ENCODE results near the gene C5orf46. TPM values are rescaled to one million over a fixed set of nuclear protein-coding genes. Genes with fewer than 3 reads are reported as not detected.

The C5orf46 gene
- total RNA-seq, 1 donor from 2014 or later, result 22.6 TPM

DNA sequence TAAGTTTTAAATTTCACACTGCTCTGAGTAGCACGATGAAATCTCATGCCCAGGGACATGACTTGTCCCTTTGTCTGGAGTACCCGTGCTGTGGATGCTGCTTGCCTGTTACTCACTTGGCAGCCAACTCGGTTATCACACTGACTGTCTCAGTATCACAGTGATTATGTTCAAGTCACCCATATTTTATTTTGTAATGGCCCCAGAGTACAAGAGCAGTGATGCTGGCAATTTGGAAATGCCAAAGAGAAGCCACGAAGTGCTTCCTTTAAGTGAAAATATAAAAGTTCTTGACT lies 50.6 kb downstream of the C5orf46 start:
- TF ChIP-seq, protein P1, sequence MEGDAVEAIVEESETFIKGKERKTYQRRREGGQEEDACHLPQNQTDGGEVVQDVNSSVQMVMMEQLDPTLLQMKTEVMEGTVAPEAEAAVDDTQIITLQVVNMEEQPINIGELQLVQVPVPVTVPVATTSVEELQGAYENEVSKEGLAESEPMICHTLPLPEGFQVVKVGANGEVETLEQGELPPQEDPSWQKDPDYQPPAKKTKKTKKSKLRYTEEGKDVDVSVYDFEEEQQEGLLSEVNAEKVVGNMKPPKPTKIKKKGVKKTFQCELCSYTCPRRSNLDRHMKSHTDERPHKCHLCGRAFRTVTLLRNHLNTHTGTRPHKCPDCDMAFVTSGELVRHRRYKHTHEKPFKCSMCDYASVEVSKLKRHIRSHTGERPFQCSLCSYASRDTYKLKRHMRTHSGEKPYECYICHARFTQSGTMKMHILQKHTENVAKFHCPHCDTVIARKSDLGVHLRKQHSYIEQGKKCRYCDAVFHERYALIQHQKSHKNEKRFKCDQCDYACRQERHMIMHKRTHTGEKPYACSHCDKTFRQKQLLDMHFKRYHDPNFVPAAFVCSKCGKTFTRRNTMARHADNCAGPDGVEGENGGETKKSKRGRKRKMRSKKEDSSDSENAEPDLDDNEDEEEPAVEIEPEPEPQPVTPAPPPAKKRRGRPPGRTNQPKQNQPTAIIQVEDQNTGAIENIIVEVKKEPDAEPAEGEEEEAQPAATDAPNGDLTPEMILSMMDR (IDR thresholded peaks at IDR 0.05; ENCODE audit: insufficient read depth, low read depth, low read length), result no peak
- TF ChIP-seq EZH2 (IDR thresholded peaks at IDR 0.05; ENCODE audit: insufficient read depth, low read length), result no peak
- Mint-ChIP-seq H3K27me3 (ENCODE audit: low read depth, unreplicated experiment) (peaks cover 2% of the 10 kb centered on the region), H3K4me3 (ENCODE audit: unreplicated experiment) (no peak overlapping the region), H3K4me1 (ENCODE audit: low read depth, unreplicated experiment) (no peaks in the 10 kb centered on the region), H3K9me3 (ENCODE audit: unreplicated experiment) (no peaks in the 10 kb centered on the region), H3K36me3 (ENCODE audit: low read depth, unreplicated experiment) (no peaks in the 10 kb centered on the region), H3K27ac (ENCODE audit: unreplicated experiment) (no peak overlapping the region)
- Histone ChIP-seq H3K79me2 (ENCODE audit: insufficient read depth, low read length) (no peaks in the 10 kb centered on the region), H4K20me1 (ENCODE audit: insufficient read depth, low read length) (no peaks in the 10 kb centered on the region), H3K27ac (ENCODE audit: low read depth, low read length) (no peak overlapping the region), H3K9ac (ENCODE audit: low read length) (no peak overlapping the region), H2AFZ (ENCODE audit: low read depth, low read length) (no peak overlapping the region), H3K4me1 (ENCODE audit: insufficient read depth, low read length) (no peaks in the 10 kb centered on the region), H3K9me3 (ENCODE audit: insufficient read depth, low read depth, low read length) (peaks cover 3% of the 10 kb centered on the region), H3K36me3 (ENCODE audit: insufficient read depth, low read length) (no peaks in the 10 kb centered on the region), H3K4me3 (ENCODE audit: insufficient read depth, low read depth, low read length) (no peak overlapping the region), H3K27me3 (ENCODE audit: insufficient read depth, low read length) (no peaks in the 10 kb centered on the region), H3K4me2 (ENCODE audit: low read length) (no peak overlapping the region)
- DNase-seq (ENCODE audit: low read depth), result no peak
- no peak for FAIRE-seq

DNA sequence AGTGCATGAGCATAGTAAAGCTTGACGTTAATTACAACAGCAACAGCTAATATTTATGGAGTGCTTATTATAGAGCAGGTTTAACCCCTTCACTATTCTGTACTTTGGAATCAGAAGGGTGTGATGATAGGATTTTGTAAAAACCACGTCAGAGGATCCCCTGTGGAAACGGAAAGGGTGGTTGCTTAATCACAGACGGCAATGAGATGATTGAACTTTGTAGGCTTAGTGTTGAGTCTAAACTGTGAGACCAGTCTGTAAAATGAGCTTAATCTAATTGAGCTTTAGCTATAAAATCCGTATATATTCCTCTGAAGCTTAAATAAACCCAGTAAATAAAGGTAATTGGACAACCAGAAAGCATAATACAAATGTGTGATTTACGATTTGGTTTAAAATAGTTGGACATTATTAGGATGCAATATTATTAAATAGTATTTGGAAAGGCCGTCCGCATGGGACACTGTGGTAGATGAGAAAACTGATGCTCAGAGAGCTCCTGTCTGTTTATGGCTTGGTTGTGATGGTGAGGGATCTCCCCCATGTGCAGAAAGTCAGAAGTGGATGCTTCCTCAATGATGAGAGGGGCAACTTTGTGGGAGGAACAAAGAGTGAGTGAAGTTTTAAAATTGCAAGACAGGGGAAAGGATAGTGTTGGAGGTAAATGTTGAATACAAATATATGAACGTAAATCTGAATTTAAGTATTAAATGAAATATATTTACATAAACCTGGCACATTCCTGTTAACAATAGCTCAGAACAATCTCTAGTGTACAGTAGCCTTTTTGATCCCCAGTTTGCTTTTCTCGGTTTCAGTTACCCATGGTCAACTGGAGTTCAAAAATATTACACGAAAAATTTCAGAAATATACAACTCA lies 51.2 kb downstream of the C5orf46 start:
- Mint-ChIP-seq H3K27ac (ENCODE audit: unreplicated experiment) (no peak overlapping the region), H3K9me3 (ENCODE audit: unreplicated experiment) (no peaks in the 10 kb centered on the region), H3K4me3 (ENCODE audit: unreplicated experiment) (no peak overlapping the region), H3K4me1 (ENCODE audit: low read depth, unreplicated experiment) (no peaks in the 10 kb centered on the region), H3K27me3 (ENCODE audit: low read depth, unreplicated experiment) (peaks cover 2% of the 10 kb centered on the region), H3K36me3 (ENCODE audit: low read depth, unreplicated experiment) (no peaks in the 10 kb centered on the region)
- H3K4me3 ChIP-seq (ENCODE audit: insufficient read depth, low read depth, low read length), result no peak overlapping the region
- H3K4me2 ChIP-seq (ENCODE audit: low read length), result no peak overlapping the region
- H3K79me2 ChIP-seq (ENCODE audit: insufficient read depth, low read length), result no peaks in the 10 kb centered on the region
- FAIRE-seq (no peak), DNase-seq (ENCODE audit: low read depth) (no peak)
- no peak overlapping the region for H2AFZ ChIP-seq (ENCODE audit: low read depth, low read length)
- TF ChIP-seq, protein P1 (IDR thresholded peaks at IDR 0.05; ENCODE audit: insufficient read depth, low read depth, low read length), result no peak
- no peak for TF ChIP-seq EZH2 (IDR thresholded peaks at IDR 0.05; ENCODE audit: insufficient read depth, low read length)
- no peak overlapping the region for H3K9ac ChIP-seq (ENCODE audit: low read length)
- no peaks in the 10 kb centered on the region for H3K36me3 ChIP-seq (ENCODE audit: insufficient read depth, low read length)
- no peak overlapping the region for H3K27ac ChIP-seq (ENCODE audit: low read depth, low read length)
- H4K20me1 ChIP-seq (ENCODE audit: insufficient read depth, low read length), result no peaks in the 10 kb centered on the region
- peaks cover 3% of the 10 kb centered on the region for H3K9me3 ChIP-seq (ENCODE audit: insufficient read depth, low read depth, low read length)
- H3K4me1 ChIP-seq (ENCODE audit: insufficient read depth, low read length), result no peaks in the 10 kb centered on the region
- no peaks in the 10 kb centered on the region for H3K27me3 ChIP-seq (ENCODE audit: insufficient read depth, low read length)

DNA sequence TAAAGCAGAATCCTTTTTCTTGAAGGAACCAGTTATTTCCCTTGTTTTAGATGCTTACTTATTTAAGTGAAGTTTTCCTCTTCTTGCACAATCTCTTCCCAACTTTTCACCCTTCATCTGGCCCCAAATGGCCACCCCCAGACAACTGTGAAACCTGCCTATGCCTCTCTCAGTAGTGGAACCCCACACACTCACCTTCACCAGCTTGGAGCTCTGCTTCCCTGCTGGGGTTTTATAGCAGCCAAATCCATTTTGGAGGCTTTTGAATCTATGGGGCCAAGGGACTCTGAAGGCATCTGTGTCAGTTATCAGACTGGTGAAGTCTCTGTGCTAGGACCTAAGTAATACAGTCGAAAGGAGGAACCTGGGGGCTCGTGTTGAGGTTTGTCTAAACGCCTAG lies 52.0 kb downstream of the C5orf46 start:
- no peaks in the 10 kb centered on the region for H3K9me3 Mint-ChIP-seq (ENCODE audit: unreplicated experiment)
- Histone ChIP-seq H3K4me3 (ENCODE audit: insufficient read depth, low read depth, low read length) (no peak overlapping the region), H3K36me3 (ENCODE audit: insufficient read depth, low read length) (no peaks in the 10 kb centered on the region), H3K79me2 (ENCODE audit: insufficient read depth, low read length) (no peaks in the 10 kb centered on the region), H2AFZ (ENCODE audit: low read depth, low read length) (no peak overlapping the region), H4K20me1 (ENCODE audit: insufficient read depth, low read length) (no peaks in the 10 kb centered on the region), H3K27me3 (ENCODE audit: insufficient read depth, low read length) (no peaks in the 10 kb centered on the region), H3K4me1 (ENCODE audit: insufficient read depth, low read length) (no peaks in the 10 kb centered on the region), H3K9ac (ENCODE audit: low read length) (no peak overlapping the region), H3K4me2 (ENCODE audit: low read length) (no peak overlapping the region), H3K27ac (ENCODE audit: low read depth, low read length) (no peak overlapping the region), H3K9me3 (ENCODE audit: insufficient read depth, low read depth, low read length) (peaks cover 3% of the 10 kb centered on the region)
- no peak for FAIRE-seq
- TF ChIP-seq, protein P1 (IDR thresholded peaks at IDR 0.05; ENCODE audit: insufficient read depth, low read depth, low read length), result no peak
- TF ChIP-seq EZH2 (IDR thresholded peaks at IDR 0.05; ENCODE audit: insufficient read depth, low read length), result no peak
- no peak overlapping the region for H3K4me3 Mint-ChIP-seq (ENCODE audit: unreplicated experiment)
- peaks cover 2% of the 10 kb centered on the region for H3K27me3 Mint-ChIP-seq (ENCODE audit: low read depth, unreplicated experiment)
- H3K27ac Mint-ChIP-seq (ENCODE audit: unreplicated experiment), result no peak overlapping the region
- DNase-seq (ENCODE audit: low read depth), result no peak
- peaks cover 1% of the 10 kb centered on the region for H3K4me1 Mint-ChIP-seq (ENCODE audit: low read depth, unreplicated experiment)
- no peaks in the 10 kb centered on the region for H3K36me3 Mint-ChIP-seq (ENCODE audit: low read depth, unreplicated experiment)
